Measurements from ENCODE around the gene MAN1C1.

Gene MAN1C1

DNA sequence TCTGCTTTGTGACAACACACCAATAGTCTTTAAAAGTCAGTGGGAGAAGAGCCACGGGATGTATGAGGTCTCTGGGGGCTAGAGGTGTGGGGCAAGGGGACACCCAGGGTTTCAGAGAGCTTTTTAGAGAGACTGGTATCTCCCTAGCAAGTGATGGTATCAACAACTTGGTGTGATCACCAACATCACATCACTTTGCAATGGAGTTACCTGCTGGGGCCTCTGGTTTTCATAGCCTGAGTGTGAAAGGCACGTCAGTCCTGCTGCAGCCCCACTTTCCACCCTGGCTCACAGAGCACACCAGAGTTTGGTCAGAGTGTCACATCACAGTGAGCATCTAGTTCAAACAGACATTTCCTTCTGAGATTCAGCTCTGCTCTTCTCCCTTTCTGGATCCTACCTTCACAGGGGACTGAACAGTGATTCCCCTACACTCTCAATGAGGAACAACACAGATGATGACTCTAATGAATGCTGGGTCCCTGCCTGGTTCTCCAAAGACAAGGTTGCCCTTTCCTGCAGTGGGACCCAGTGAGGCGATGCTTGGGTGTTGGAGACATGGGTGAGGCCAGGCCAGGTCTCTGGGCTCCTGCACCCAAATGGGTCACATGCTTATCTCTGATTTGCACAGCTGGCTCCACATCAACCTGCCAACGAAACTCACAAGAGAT is 2.0 kb upstream of the MAN1C1 start:
- no peak for DNase-seq (ENCODE audit: low read depth)

DNA sequence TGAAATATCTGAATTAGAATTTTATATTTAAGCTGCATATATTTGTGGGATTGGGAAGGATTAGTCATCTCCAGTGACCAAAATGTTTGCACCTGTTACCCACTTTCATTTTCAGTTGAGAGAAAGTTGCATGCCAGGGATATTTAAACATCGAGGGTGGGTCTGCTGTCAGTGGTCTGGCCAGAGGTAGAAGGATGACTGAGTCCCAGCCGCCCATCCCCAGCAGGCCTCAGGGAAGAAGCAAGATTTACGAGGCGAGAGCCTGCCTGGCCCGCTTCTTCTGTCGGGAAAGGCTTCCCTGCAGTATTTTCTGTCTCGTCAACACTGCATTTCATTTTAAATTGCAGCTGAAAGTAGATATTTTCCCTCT is 1.4 kb upstream of the MAN1C1 start:
- DNase-seq (ENCODE audit: low read depth): no peak

DNA sequence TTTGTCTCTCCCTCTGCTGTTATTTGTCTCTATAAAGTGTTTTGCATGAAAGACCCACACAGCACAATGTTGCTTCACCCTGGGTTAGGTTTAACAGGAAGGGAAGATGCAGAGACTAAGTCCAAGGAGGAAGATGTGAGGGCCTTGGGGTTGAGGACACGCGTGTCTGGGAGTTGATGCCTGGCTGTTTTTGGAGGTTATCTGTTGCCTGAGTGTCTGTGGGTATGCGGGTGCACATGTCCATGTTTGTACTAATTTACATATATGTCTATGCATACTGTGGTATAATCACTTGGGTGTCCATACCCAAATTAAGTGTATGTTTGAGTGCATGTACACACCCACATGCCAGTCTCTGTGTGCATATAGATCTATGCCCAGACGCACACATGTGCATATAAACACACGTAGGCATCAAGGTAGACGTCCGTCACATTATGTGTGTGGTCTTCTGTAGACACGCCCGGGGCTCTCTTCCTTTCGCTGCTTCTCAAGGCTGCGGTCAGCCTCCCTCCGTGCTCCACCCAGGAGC is 962 bp upstream of the MAN1C1 start:
- no peak for DNase-seq (ENCODE audit: low read depth)

DNA sequence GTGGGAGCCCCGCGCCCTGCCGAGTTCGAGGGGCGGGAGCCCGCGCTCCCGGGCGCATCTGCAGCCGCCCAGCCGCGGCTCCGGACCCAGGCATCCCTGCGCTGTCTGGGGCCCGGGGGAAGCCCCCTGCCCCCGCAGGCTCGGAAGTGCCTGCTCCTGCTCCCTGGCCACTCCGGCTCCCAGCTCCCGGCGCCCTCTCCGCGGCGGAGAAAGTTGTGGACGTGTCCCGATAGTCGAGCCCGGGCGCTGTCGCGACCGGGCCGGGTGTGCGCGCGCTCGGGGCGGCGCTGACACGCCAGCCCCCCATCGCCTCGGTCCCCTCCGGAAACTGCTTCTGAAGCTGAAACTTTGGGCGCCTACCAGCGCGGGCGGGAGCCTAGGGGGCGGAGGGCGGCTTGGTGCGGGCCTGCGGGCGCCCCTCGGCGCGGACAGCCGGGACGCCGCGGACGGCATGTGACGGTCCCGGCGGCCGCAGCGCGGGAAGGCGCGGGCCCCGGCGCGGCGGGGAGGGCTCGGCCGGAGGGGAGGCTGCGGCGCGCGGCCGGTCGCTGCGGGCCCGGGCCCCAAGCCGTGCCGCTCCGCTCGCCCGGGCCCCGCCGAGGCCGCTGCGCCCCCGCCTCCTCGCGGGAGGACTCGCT is 515 bp downstream of the MAN1C1 start:
- DNase-seq (ENCODE audit: low read depth): no peak

DNA sequence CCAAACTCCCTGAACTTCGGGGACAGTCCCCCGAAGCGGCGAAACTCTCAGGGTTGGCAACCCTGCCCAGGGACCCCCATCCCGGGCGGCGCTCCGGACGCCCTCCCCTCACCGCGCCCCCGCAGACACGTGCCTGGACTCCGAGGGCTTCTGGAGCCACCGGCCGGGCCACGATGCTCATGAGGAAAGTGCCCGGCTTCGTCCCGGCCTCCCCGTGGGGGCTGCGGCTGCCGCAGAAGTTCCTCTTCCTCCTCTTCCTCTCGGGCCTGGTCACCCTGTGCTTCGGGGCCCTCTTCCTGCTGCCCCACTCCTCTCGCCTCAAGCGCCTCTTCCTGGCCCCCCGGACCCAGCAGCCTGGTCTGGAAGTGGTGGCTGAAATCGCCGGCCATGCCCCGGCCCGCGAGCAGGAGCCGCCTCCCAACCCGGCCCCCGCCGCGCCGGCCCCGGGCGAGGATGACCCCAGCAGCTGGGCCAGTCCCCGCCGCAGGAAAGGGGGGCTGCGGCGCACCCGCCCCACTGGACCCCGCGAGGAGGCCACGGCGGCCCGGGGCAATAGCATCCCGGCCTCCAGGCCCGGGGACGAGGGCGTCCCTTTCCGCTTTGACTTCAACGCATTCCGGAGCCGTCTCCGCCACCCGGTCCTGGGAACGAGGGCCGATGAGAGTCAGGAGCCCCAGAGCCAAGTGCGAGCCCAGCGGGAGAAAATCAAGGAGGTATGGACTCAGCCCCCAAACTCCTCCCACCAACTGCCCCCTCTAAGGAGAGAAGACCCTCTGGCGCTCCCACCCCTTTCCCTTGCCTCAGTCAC is 1.2 kb downstream of the MAN1C1 start:
- no peak for DNase-seq (ENCODE audit: low read depth)

DNA sequence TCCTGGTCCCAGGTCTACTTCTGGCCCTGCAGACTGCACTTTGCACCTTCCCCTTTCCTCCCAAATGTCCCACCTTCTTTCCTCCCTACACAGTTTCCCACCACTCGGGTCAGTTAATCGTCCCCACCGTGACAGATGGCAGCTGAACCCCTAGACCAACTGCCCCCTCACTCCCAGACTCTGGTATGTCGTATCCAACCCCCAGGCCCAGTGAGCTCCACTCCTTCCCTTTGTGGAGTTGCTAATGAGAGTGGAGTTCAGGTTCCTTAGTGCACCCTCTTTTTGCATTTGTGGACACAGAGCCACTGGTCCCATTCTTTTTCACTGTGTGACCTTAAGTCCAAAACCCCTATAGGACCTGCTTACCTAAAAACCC is 1.8 kb downstream of the MAN1C1 start:
- no peak for DNase-seq (ENCODE audit: low read depth)

DNA sequence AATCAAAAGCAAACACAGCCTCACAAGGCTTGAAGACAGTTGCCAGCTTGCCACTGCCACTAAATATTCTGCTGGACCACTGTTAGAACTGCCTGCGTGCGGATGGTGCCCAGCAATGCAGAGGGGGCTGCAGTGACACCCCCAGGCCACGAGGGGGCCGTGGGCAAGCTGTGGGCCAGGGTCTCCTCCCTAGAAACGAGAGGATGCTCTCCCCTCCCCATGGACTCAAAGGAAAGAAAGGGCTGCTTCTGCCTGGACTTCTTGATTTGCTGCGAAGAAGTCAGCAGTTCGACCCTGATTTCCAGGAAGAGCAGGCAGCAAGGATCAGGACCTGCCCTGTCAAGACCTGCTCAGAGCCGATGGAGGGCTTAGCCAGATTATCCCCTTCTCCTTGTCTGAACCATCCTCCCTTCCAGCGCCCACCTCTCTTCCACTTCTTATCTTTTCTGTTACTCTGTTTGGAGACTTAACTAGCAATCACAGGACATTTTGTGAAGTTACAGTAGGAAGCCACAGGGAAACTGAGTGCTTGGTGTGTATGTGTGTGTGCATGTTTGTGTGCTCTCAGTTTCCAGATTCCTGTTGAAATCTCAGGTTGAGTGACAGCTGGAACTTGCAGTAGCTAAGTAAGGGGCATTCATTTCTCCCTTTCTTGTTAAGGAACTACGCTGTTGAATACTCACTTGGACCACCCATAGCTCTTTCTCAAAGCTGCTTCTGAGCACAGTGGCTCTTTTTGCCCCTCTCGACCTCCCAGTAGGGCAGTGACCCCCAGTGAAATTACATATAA is 2.7 kb downstream of the MAN1C1 start:
- DNase-seq (ENCODE audit: low read depth): no peak

DNA sequence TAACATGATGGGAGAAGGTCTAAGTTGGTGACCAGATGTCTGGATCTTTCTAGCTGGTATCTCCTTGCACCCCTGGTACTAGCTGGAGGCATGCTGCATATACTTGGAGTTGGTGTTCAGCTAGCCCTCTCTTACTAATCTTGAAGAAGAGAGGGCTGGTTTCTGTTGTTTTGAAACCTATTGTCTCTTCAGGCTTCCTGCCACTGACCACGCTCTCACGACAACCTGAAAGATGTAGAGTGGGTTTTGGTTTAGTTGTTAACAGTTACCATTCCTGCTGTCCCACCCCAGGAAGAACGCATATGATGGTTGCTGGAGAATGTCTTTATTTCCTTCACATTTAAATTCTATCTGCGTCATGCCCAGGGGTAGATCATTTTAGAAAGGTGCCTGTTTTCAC is 3.6 kb downstream of the MAN1C1 start:
- DNase-seq (ENCODE audit: low read depth): no peak

DNA sequence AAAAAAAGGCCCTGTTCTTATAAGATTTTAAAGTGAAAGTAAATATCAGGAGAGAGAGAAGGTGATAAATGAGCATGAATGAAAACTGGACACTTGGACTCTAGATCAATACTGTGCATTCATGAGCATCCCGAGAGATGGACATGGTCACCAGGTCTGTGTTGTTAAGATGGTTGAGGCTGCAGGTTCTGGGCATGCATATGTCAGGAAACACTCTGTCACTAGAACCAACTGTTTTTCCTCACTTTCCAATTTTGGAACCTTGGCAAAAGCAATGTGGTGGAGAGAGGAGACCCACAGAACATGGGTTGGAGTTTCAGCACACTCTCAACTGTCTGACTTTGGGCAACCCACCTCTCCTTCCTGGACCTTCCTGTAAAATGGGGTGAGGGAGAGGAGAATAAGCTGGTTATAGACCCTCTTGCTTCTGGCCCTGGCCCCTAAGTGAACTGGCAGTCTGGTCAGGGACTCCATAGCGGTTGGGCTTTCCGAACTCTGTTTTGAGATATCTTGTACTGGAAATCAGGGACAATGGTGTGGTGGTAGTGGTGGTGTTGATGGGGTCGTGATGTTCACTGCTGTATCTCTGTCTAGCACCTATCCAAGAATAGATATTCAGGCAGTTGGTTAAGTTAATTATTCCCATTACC is 4.2 kb downstream of the MAN1C1 start:
- DNase-seq (ENCODE audit: low read depth): no peak

DNA sequence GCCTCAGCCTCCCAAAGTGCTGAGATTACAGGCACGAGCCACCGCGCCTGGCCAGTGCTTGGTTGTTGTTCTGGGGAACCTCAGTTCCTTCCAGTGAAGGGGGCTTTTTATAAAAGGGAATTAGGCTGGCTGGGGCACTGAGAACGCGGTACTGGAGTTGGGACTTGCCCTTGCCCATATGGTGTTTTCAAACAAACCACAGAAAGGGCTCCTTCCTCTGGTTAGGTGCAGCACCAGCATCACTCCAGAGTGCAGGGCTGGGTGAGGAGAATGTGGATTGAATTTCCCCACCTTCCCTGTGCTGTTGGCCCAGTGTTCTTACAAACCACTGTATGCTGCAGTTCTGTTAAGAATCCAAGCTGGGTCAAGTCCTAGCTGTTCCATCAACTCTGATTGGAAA is 5.3 kb downstream of the MAN1C1 start:
- DNase-seq (ENCODE audit: low read depth): no peak

DNA sequence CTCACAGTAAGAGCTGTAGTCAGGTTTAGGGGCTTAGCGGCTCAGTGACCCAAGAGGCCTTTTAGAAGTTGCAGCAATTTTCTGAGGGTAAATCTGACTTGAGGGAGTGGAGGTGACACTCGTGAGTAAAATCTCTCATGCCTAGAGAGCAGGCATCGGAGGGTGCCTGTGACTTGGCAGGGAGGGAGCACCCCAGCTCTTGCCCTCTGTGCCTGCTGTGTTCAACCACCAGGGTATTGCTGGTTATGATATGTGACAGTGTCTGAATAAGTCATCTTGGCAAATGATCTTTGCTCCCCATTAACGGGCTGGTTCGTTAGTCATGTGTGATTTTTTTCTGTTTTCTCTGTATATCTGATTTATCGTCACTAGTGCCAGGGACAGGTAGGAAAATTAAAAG is 5.9 kb downstream of the MAN1C1 start:
- DNase-seq (ENCODE audit: low read depth): no peak

DNA sequence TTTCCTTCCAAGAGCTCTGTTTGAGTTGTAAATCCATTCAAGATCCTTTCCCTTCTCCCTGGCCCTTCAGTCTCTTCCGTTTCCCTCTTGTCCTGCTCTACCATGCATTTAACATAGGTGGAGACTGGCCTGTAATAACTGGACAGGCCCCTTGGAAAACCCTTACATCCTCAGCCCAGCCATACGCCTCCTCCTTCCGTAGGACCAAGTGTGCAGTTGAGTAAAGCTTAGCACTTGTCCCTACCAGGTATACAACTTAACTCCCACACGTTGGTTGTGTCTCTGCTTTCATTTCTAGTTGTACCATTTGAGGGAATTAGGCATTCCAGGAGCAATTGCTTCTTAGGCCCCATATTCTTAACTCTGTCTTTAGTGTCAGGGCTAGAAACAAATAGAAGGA is 6.4 kb downstream of the MAN1C1 start:
- no peak for DNase-seq (ENCODE audit: low read depth)

DNA sequence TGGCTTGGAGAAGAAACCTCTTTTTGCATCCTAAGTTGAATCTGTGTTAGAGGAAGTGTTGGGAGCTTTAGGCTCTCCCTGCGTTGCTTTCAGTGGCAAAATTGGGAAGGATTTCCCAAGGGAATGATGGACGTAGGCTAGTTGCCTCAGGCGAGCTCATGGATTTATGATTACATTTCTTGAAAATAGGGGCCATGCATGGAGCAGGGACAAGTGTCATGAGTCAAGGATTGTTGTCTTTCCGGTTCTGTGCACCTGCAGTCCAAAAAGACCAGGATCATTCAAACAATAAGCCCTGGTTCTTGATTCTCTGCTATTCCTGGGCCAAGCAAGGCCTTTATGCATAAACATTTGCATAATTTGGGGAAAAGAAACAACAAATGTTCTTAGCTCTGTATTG is 7.1 kb downstream of the MAN1C1 start:
- no peak for DNase-seq (ENCODE audit: low read depth)

DNA sequence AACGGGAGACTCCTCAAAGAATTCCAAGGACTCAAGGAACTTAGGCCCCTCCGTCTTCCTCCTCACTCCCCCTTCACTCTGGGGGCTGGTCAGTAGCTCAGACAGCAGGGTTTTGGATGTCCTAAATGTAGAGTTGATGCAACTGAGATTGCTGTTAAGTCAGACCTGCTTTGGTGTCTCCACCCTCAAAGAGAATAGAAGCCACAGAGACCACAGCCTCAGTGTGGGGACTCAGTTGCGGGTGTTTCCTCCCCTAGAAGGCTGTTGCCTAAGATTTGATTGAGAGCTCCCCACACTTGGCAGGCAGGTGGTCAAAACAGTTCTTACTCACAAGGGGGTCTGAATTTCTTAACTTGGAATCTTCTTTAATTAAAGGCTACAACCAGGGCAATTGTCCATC is 7.6 kb downstream of the MAN1C1 start:
- DNase-seq (ENCODE audit: low read depth): no peak

DNA sequence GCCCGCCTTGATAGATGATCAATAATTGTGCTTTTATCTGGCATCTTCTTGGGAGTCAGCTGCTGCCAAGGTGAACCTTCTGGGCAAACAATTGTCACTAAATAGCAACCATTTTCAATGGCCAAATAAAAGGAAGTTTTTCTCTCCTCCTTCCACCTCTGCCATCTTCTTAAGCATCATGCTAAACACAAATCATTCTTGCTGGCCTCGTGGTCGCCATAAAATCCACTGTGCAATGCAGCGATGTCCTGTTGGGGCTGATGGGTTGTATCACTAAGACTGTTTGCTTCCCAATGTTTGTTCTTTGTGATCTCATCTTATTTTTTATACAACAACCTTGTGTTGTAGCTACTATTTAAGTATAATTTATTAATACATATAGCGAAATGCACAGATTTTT is 8.0 kb downstream of the MAN1C1 start:
- no peak for DNase-seq (ENCODE audit: low read depth)

DNA sequence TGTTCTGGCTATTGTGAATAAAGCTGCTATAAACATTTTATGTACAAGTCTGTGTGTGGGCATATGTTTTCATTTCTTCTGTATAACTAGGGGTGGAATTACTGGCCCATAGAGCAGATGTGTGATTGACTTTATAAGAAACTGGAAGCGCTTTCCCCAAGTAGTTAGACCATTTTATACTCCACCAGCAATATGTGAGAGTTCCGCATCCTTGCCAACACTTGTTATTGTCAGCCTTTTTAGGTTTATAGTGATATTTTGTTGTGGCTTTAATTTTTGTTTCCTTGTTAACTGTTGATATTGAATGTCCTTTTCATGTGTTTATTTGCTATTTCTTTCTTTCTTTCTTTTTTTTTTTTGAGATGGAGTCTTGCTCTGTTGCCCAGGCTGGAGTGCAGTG is 9.4 kb downstream of the MAN1C1 start:
- no peak for DNase-seq (ENCODE audit: low read depth)

DNA sequence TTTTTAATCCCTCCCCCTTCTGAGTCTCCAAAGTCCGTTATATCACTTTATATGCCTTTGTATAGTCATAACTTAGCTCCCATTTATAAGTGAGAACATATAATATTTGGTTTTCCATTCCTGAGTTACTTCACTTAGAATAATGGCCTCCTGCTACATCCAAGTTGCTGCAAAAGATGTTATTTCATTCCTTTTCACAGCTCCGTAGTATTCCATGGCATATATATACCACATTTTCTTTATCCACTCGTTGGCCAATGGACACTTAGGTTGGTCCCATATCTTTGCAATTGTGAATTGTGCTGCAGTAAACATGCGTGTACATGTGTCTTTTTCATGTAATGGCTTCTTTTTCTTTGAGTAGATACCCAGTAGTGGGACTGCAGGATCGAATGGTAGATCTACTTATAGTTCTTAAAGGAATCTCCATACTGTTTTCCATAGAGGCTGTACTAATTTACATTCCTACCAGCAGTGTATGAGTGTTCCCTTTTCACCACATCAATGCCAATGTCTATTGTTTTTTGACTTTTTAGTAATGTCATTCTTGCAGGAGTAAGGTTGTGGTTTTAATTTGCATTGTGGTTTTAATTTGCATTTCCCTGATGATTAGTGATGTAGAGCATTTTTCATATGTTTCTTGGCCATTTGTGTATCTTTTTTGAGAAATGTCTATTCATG is 12.3 kb downstream of the MAN1C1 start:
- DNase-seq (ENCODE audit: low read depth): no peak

DNA sequence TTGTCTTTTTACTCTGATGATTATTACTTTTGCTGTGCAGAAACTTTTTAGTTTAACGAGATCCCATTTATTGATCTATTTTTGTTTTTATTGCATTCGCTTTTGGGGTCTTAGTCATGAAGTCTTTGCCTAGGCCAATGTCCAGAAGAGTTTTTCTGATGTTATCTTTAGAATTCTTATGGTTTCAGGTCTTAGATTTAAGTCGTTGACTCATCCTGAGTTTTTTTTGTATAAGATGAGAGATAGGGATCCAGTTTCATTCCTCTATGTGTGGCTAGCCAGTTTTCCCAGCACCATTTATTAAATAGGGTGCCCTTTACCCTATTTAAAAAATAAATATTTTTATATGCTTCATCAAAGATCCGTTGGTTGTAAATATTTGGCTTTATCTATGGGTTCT is 13.2 kb downstream of the MAN1C1 start:
- no peak for DNase-seq (ENCODE audit: low read depth)

DNA sequence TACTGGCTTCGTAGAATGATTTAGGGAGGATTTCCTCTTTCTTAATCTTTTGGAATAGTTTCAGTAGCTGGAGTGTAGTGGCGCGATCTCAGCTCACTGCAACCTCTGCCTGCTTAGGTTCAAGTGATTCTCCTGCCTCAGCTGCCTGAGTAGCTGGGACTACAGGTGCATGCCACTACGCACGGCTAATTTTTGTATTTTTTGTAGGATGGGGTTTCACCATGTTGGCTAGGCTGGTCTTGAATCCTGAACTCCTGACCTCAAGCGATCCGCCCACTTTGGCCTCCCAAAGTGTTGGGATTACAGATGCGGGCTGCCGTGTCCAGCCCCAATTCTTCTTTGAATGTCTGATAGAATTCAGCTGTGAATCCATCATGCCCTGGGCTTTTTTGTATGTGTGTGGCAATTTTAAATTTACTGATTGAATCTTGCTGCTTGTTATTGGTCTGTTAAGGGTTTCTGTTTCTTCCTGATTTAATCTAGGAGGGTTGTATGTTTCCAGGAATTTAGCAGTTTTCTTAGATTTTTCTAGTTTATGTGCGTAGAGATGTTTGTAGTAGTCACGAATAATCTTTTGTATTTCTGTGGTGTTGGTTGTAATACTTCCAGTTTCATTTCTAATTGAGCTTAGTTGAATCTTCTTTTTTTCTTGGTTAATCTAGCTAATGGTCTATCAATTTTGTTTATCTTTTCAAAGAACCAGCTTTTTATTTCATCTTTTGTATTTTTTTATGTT is 15.3 kb downstream of the MAN1C1 start:
- DNase-seq (ENCODE audit: low read depth): no peak

DNA sequence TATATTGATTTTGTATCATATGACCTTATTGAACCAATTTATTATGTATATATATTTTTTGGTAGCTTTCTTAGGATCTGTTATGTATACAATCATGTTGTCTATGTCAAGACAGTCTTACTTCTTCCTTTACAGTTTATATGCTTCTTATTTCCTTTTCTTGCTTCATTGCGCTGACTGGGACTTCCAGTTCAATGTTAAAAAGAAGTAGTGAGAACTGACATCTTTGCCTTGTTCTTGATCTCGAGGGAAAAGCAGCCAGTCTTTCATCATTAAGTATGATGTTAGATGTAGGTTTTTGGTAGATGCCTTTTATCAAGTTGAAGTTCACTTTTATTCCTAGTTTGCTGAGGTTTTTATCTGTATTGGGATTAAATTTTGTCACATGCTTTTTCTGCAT is 17.5 kb downstream of the MAN1C1 start:
- DNase-seq (ENCODE audit: low read depth): no peak

DNA sequence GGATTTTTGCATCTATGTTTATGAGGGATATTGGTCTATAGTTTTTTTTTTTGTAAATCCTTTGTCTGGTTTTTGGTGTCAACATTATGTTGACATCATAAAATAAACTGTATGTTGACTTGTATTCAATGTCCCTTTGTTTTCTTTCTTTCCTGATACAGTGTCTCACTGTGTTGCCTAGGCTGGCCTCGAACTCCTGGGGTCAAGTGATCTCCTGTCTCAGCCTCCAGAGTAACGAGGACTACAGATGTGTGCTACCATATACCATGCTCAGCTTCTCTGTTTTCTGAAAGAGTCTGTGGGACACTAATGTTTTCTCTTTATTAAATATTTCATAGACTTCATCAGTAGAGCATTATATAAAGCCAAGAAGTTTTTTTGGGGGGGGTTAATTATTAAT is 18.3 kb downstream of the MAN1C1 start:
- no peak for DNase-seq (ENCODE audit: low read depth)

Data from stromal cell of bone marrow (primary cell).